Dendritic cell treated with granulocyte-macrophage colony-stimulating factor and Interleukin-4, amounts not matched to agents 40 ng/mL and 50 ng/mL, for 4 days (primary cell): ENCODE measurements around the gene IL1R2.

ENCODE experiments used
- H3K27ac Mint-ChIP-seq: one replicate; pipeline ENCODE4 v1.8.0; 2022; ENCODE audit warnings: mild to moderate bottlenecking, mixed read lengths
- H3K27me3 Mint-ChIP-seq: one replicate; pipeline ENCODE4 v1.8.0; 2022; ENCODE audit warnings: mild to moderate bottlenecking, mixed read lengths
- H3K36me3 Mint-ChIP-seq: one replicate; pipeline ENCODE4 v1.8.0; 2022; ENCODE audit warnings: low read depth, mixed read lengths
- H3K4me1 Mint-ChIP-seq: one replicate; pipeline ENCODE4 v1.8.0; 2022; ENCODE audit warnings: low read depth, mixed read lengths
- H3K4me3 Mint-ChIP-seq: one replicate; pipeline ENCODE4 v1.8.0; 2022; ENCODE audit warnings: mild to moderate bottlenecking, moderate library complexity, mixed read lengths
- H3K9me3 Mint-ChIP-seq: one replicate; pipeline ENCODE4 v1.8.0; 2022; ENCODE audit warnings: mixed read lengths
- intact Hi-C: fragments of 100-400 bp; cut with micrococcal nuclease; formaldehyde crosslinking; loops from one replicate; pipeline ENCODE4 v1.15.0; 2022

IL1R2 gene

DNA sequence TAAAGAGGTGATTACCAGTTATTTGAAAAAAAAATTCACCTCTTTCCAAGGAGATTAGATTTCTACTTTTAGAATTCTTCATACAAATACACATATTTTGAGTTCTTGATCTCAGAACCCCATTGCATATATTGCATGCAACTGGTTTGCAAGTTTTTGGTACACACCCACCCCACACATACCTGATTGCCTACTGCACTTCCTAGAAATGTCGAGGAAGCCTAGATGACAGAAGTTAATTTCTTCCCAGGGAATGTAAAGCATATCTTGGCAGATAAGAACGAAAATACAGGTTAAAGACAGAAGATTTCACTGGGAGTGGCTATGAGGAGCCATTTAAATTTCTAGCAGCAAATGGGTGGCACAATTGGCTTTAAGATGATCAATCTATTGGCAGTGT is 83.7 kb downstream of the IL1R2 start:
- H3K4me1 Mint-ChIP-seq: peaks cover 49% of the 10 kb centered on the region
- H3K27me3 Mint-ChIP-seq: no peaks in the 10 kb centered on the region
- no peaks in the 10 kb centered on the region for H3K9me3 Mint-ChIP-seq
- H3K36me3 Mint-ChIP-seq: peaks cover 11% of the 10 kb centered on the region
- no peak overlapping the region for H3K4me3 Mint-ChIP-seq
- intact Hi-C loops: no loop called here
- H3K27ac Mint-ChIP-seq: peak overlapping the region; percentile 86

DNA sequence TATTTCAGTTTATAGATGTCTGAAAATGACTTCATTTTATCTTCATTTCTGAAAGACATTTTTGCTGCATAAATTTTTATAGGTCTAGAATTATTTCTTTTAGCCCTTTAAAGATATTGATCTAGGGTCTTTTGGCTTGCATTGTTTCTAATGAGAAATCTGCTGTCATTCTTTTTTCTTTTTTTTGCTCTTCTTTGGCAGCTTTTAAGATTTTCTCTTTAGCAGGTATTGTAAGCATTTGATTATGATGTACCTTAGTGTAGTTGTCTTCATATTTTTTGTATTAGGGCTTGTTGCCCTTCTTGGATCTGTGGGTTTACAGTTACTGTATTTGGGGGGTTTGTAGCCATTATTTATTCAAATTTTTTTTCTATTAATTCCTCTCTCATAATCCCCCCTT is 84.8 kb downstream of the IL1R2 start:
- H3K4me3 Mint-ChIP-seq: no peak overlapping the region
- H3K27me3 Mint-ChIP-seq: no peaks in the 10 kb centered on the region
- no peaks in the 10 kb centered on the region for H3K9me3 Mint-ChIP-seq
- peaks cover 11% of the 10 kb centered on the region for H3K36me3 Mint-ChIP-seq
- intact Hi-C loops: no loop called here
- peaks cover 60% of the 10 kb centered on the region for H3K4me1 Mint-ChIP-seq
- no peak overlapping the region for H3K27ac Mint-ChIP-seq
